ENCODE results near the gene CAMTA1.

Gene CAMTA1

GRCh38 chr1:7047866-7048265 lies 262.6 kb downstream of the CAMTA1 start:
- peak; percentile 43 for DNase-seq

GRCh38 chr1:7048395-7048794 lies 263.1 kb downstream of the CAMTA1 start:
- peak; percentile 96 for DNase-seq

GRCh38 chr1:7049913-7050625 lies 264.8 kb downstream of the CAMTA1 start:
- peak; percentile 32 for DNase-seq

- peak; percentile 17 for DNase-seq
Measured at GRCh38 chr1:7050751-7051665, 265.8 kb downstream of the CAMTA1 start.

- DNase-seq, result no peak
Measured at GRCh38 chr1:7052701-7053100, 267.4 kb downstream of the CAMTA1 start.

GRCh38 chr1:7060745-7061144 lies 275.5 kb downstream of the CAMTA1 start:
- DNase-seq, result no peak

GRCh38 chr1:7062346-7063061 lies 277.2 kb downstream of the CAMTA1 start:
- no peak for DNase-seq

- DNase-seq, result no peak
Measured at GRCh38 chr1:7063981-7064380, 278.7 kb downstream of the CAMTA1 start.

- DNase-seq, result no peak
Measured at GRCh38 chr1:7068552-7068951, 283.3 kb downstream of the CAMTA1 start.

- no peak for DNase-seq
Measured at GRCh38 chr1:7069931-7070330, 284.7 kb downstream of the CAMTA1 start.

GRCh38 chr1:7070389-7071029 lies 285.3 kb downstream of the CAMTA1 start:
- DNase-seq, result peak; percentile 88

GRCh38 chr1:7076117-7076516 lies 290.9 kb downstream of the CAMTA1 start:
- DNase-seq, result no peak

GRCh38 chr1:7076572-7076971 lies 291.3 kb downstream of the CAMTA1 start:
- DNase-seq, result no peak

- no peak for DNase-seq
Measured at GRCh38 chr1:7077136-7077535, 291.9 kb downstream of the CAMTA1 start.

GRCh38 chr1:7077970-7078369 lies 292.7 kb downstream of the CAMTA1 start:
- no peak for DNase-seq

GRCh38 chr1:7079637-7080036 lies 294.4 kb downstream of the CAMTA1 start:
- DNase-seq, result no peak

- peak; percentile 93 for DNase-seq
Measured at GRCh38 chr1:7084232-7084894, 299.1 kb downstream of the CAMTA1 start.

GRCh38 chr1:7085521-7085920 lies 300.3 kb downstream of the CAMTA1 start:
- DNase-seq, result no peak

GRCh38 chr1:7086106-7086505 lies 300.9 kb downstream of the CAMTA1 start:
- no peak for DNase-seq

- DNase-seq, result no peak
Measured at GRCh38 chr1:7087888-7088287, 302.6 kb downstream of the CAMTA1 start.

GRCh38 chr1:7089497-7089896 lies 304.2 kb downstream of the CAMTA1 start:
- peak; percentile 38 for DNase-seq

- no peak for DNase-seq
Measured at GRCh38 chr1:7093297-7093696, 308.0 kb downstream of the CAMTA1 start.

All from NCI-H82 (cell line).